HCT116 (cell line): ENCODE data around the gene RPL13. TPM values are rescaled to one million over a fixed set of nuclear protein-coding genes. Genes with fewer than 3 reads are reported as not detected.

Experiments used
- ATAC-seq: fragments of 200-7000 bp; cut with Tn5 transposase; 2 replicates; pipeline ENCODE4 v1.9.1; 2020; ENCODE audit warnings: mild to moderate bottlenecking, moderate library complexity
- BruUV-seq: library from RNA; stranded (reverse); fragments of 400-500 nt; replicated peaks from 2 replicates; lab custom pipeline; 2021; lab: Mats Ljungman, UMichigan
- CTCF ChIA-PET: fragments of 300-600 bp; sonication (Branson Sonifier 250); formaldehyde crosslinking; loops from one replicate; lab custom pipeline; 2021; ENCODE audit warnings: antibody characterized with exemption; lab: Charles Lee
- POLR2A ChIA-PET: fragments of 300-600, 350-600 bp; sonication (Branson Sonifier 250); formaldehyde crosslinking; loops from one replicate; lab custom pipeline; 2021; ENCODE audit warnings: antibody characterized with exemption; lab: Charles Lee
- RAD21 ChIA-PET, 2 experiments: fragments of 300-600 bp; sonication (Branson Sonifier 250); formaldehyde crosslinking; loops; one replicate each; lab custom pipeline; 2023; ENCODE audit warnings: low total read pairs in 2 of 2; ENCODE audit not compliant: uncharacterized antibody in 2 of 2, unreplicated experiment in 2 of 2, low non-redundant PET in 1 of 2; lab: Charles Lee
- DNase-seq: peaks from one replicate; pipeline ENCODE4 v3.0.0-alpha.2; 2010; ENCODE audit warnings: low read depth, low spot score
- H2AFZ ChIP-seq: fragments of 200-600 bp; shearing (Covaris generic), sonication (generic); 2 replicates; pipeline ENCODE4 v1.6.1; 2017; ENCODE audit warnings: low read depth, mixed run types, mixed read lengths, antibody characterized with exemption, low read length; ENCODE audit not compliant: poor library complexity, severe bottlenecking
- H3K27ac ChIP-seq: 2 replicates; pipeline ENCODE4 v1.5.1; 2012; ENCODE audit warnings: low read depth, low read length
- H3K27me3 ChIP-seq: fragments of 200-600 bp; sonication (generic); 2 replicates; pipeline ENCODE4 v1.6.1; 2016; ENCODE audit warnings: mixed run types, low read length, mixed read lengths; ENCODE audit not compliant: insufficient read depth
- H3K36me3 ChIP-seq, 2 experiments: fragments of 200-500 bp in 1 of 2; fragments of 200-600 bp in 1 of 2; sonication (Bioruptor generic) in 1 of 2; sonication (generic) in 1 of 2; 2 replicates each; pipeline versions ENCODE4 v1.5.1 to v1.6.1; 2014 to 2016; ENCODE audit warnings: low read length in 2 of 2, inconsistent platforms in 1 of 2, mixed read lengths in 1 of 2, mixed run types in 1 of 2; ENCODE audit not compliant: insufficient read depth in 2 of 2, control insufficient read depth in 1 of 2
- H3K4me1 ChIP-seq, 2 experiments: fragments of 200-600 bp in 1 of 2; sonication (generic) in 1 of 2; 2 replicates each; pipeline versions ENCODE4 v1.5.1 to v1.6.1; 2012 to 2017; ENCODE audit warnings: low read length in 2 of 2, inconsistent platforms in 1 of 2, mild to moderate bottlenecking in 1 of 2, mixed read lengths in 1 of 2, mixed run types in 1 of 2, moderate library complexity in 1 of 2; ENCODE audit not compliant: insufficient read depth in 2 of 2, control insufficient read depth in 1 of 2
- H3K4me2 ChIP-seq: fragments of 200-600 bp; sonication (generic); 2 replicates; pipeline ENCODE4 v1.6.1; 2017; ENCODE audit warnings: mixed run types, low read length, mixed read lengths
- H3K4me3 ChIP-seq, 2 experiments: fragments of 200-600 bp in 1 of 2; sonication (generic) in 1 of 2; replicated peaks in 1 of 2; 2 replicates each; pipeline ENCODE4 v1.5.1; 2011 to 2016; ENCODE audit warnings: low read length in 2 of 2, control low read depth in 1 of 2, low read depth in 1 of 2, mild to moderate bottlenecking in 1 of 2, mixed read lengths in 1 of 2, mixed run types in 1 of 2
- H3K79me2 ChIP-seq: fragments of 200-600 bp; sonication (generic); 2 replicates; pipeline ENCODE4 v1.6.1; 2017; ENCODE audit warnings: mild to moderate bottlenecking, mixed run types, low read length, moderate library complexity, mixed read lengths; ENCODE audit not compliant: insufficient read depth
- H3K9ac ChIP-seq: fragments of 200-600 bp; sonication (generic); 2 replicates; pipeline ENCODE4 v1.6.1; 2016; ENCODE audit warnings: low read length, mixed read lengths
- H3K9me2 ChIP-seq: fragments of 200-600 bp; sonication (generic), shearing (Covaris generic); 2 replicates; pipeline ENCODE4 v1.6.1; 2017; ENCODE audit warnings: mixed run types, mild to moderate bottlenecking, moderate library complexity; ENCODE audit not compliant: insufficient read depth
- H3K9me3 ChIP-seq, 2 experiments: fragments of 200-500 bp in 1 of 2; fragments of 200-600 bp in 1 of 2; sonication (Bioruptor generic) in 1 of 2; sonication (generic) in 1 of 2; 2 replicates each; pipeline ENCODE4 v1.6.1; 2014 to 2017; ENCODE audit warnings: low read length in 2 of 2, mixed read lengths in 2 of 2, inconsistent platforms in 1 of 2, low read depth in 1 of 2, mild to moderate bottlenecking in 1 of 2, mixed run types in 1 of 2, moderate library complexity in 1 of 2; ENCODE audit not compliant: control insufficient read depth in 1 of 2, insufficient read depth in 1 of 2
- H4K20me1 ChIP-seq: fragments of 200-600 bp; sonication (generic), shearing (Covaris generic); 2 replicates; pipeline ENCODE4 v1.6.1; 2017; ENCODE audit warnings: mixed run types, mild to moderate bottlenecking, moderate library complexity; ENCODE audit not compliant: insufficient read depth
- ELF1 ChIP-seq: IDR thresholded peaks from 2 replicates; pipeline ENCODE4 v1.6.1; 2012; ENCODE audit warnings: low read depth, borderline replicate concordance
- FOSL1 ChIP-seq: IDR thresholded peaks from 2 replicates; pipeline ENCODE4 v1.6.1; 2012; ENCODE audit warnings: low read depth
- JUND ChIP-seq: IDR thresholded peaks from 2 replicates; pipeline ENCODE4 v1.6.1; 2012
- POLR2A ChIP-seq: IDR thresholded peaks from 2 replicates; pipeline ENCODE4 v1.7.0; 2011; ENCODE audit warnings: borderline replicate concordance; ENCODE audit not compliant: insufficient read depth, insufficient read length; ENCODE audit errors: extremely low read depth
- POLR2AphosphoS5 ChIP-seq: IDR thresholded peaks from 2 replicates; pipeline ENCODE4 v1.6.1; 2011; ENCODE audit warnings: mild to moderate bottlenecking, low read depth, low read length, moderate library complexity
- SP1 ChIP-seq: IDR thresholded peaks from 2 replicates; pipeline ENCODE4 v1.6.1; 2012; ENCODE audit warnings: low read depth
- SRF ChIP-seq: IDR thresholded peaks from 2 replicates; pipeline ENCODE4 v1.6.1; 2012; ENCODE audit warnings: low read depth
- TCF7L2 ChIP-seq: IDR thresholded peaks from 2 replicates; pipeline ENCODE4 v1.7.0; 2011; ENCODE audit warnings: borderline replicate concordance, inconsistent platforms; ENCODE audit not compliant: insufficient read depth, insufficient read length; ENCODE audit errors: extremely low read depth
- ZFX ChIP-seq: fragments of 450-650 bp; IDR thresholded peaks from 2 replicates; pipeline ENCODE4 v1.6.1; 2017
- intact Hi-C: fragments of 100-400 bp; cut with micrococcal nuclease; formaldehyde crosslinking; loops from 2 replicates; pipeline ENCODE4 v1.10.0; 2022
- total RNA-seq: library from RNA; stranded (reverse); gene quantifications from one replicate; pipeline ENCODE4 v1.2.1, GENCODE V29; 2021; ENCODE audit not compliant: unreplicated experiment
- TF ChIP-seq, protein P1 (sequence below), 3 experiments: fragments of 200-600 bp in 1 of 3; sonication (generic) in 1 of 3; IDR thresholded peaks in 2 of 3; conservative IDR thresholded peaks in 1 of 3; 2 replicates each; pipeline ENCODE4 v1.5.1; 2012 to 2017; ENCODE audit warnings: low read depth in 2 of 3, low read length in 2 of 3, antibody characterized with exemption in 1 of 3, borderline replicate concordance in 1 of 3, control low read depth in 1 of 3, mild to moderate bottlenecking in 1 of 3, mixed read lengths in 1 of 3, mixed run types in 1 of 3, moderate library complexity in 1 of 3; ENCODE audit not compliant: insufficient read depth in 1 of 3

The RPL13 gene
- total RNA-seq, 1 experiment from 2014 or later, result 4,404 TPM

DNA sequence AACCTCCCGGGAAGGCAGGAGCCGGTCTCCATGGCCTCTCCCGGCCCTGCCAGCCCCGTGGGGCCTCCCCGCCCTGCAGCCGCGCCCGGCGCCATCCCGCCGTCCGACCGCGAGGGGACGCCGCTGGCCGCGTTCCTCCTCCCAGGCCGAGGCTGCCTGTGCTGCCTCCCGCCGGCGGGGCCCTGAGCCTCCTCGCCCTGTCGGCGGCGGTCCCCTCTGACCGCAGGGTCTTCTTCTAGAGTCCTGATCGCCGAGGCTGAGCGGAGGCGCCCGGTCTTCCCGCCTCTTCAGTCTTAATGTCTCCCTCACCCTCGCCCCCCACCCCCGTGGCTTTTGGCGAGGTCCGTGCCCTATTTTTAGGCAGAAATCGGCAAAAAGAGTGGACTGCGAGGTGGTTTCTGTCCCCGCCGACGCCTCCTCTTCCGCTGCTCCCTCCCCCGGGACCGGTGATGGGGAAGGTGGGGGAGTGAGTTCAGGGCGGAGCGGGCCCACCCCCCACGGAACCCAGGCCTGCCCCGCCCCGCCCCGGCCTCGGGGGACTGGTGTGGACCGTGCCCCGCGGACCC, 14.3 kb downstream of the RPL13 start (continued):
- TF ChIP-seq TCF7L2 (peak; percentile 34), SRF (no peak), ELF1 (no peak)

DNA sequence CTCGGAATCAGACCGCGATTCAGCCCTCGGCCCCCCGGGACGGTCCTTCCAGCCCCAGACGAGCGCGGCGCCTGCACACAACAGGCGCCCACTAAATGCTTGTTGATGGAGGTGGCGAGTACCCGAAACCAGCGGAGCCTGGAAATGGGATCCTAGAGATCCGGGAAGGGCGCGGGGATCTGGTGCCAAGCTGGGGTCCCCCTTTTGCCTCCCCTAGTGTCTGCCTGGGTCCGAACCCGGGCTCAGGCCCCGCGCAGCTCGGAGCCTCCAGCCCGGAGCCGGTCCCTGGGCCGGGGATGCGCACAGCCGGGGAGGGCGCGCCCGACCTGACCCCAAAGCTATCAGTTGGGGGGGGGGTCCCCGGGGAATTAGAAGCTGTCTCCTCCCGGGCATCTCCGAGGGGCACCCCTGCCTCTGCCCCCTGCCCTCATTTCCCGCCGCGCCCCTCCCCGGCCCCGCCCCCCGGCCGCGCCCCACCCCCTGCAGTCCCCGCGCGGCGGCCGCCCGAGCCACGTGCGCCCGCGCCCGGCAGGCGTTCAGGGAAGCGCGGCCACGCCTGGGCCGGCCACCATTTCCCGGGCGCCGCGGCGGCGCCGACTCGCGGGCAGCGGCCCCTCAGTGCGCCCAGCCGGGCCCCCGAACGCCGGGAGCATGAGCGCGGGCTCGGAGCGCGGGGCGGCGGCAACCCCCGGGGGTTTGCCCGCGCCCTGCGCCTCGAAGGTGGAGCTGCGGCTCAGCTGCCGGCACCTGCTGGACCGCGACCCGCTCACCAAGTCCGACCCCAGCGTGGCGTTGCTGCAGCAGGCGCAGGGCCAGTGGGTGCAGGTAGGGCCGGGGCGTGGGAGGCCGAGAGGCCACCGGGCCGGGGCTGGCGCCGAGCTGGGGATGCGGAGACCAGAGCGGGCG, 15.0 kb downstream of the RPL13 start, which contains the start of gene CPNE7:
CPNE7 (plus strand) TSS at position 512 of the 906 bp plus-strand sequence; CDS start at position 652, 140 bp downstream.
- H3K4me3 ChIP-seq, result peak within 1 kb of the TSS; percentile 71 to 97
- ChIA-PET CTCF (interaction anchor here (0.7 to 2.2 kb wide), 3 partner anchors 10 to 131 kb away, joined by 4 to 8 read pairs (median 5); no protein-coding TSS in a partner anchor), POLR2A (interaction anchor here (1.2 kb wide), 1 partner anchor 10 kb away, joined by 3 read pairs; no protein-coding TSS in a partner anchor), RAD21 (interaction anchor here in 1 of 2 experiments (1.3 kb wide), 1 partner anchor 66 kb away, joined by 3 read pairs; no protein-coding TSS in a partner anchor)
- ATAC-seq (peak; percentile 54), DNase-seq (no peak)
- no peaks in the 10 kb centered on the region for H4K20me1 ChIP-seq
- H3K27ac ChIP-seq, result peak within 1 kb of the TSS; percentile 99
- H2AFZ ChIP-seq, result no peak within 1 kb of the TSS
- peaks cover 0 to 4% of the 10 kb centered on the region in 2 experiments; a peak in 1 of 4 replicates for H3K9me3 ChIP-seq
- TF ChIP-seq ZFX, result peak; percentile 75; the same call in 1 of the 2 replicates
- TF ChIP-seq, protein P1, sequence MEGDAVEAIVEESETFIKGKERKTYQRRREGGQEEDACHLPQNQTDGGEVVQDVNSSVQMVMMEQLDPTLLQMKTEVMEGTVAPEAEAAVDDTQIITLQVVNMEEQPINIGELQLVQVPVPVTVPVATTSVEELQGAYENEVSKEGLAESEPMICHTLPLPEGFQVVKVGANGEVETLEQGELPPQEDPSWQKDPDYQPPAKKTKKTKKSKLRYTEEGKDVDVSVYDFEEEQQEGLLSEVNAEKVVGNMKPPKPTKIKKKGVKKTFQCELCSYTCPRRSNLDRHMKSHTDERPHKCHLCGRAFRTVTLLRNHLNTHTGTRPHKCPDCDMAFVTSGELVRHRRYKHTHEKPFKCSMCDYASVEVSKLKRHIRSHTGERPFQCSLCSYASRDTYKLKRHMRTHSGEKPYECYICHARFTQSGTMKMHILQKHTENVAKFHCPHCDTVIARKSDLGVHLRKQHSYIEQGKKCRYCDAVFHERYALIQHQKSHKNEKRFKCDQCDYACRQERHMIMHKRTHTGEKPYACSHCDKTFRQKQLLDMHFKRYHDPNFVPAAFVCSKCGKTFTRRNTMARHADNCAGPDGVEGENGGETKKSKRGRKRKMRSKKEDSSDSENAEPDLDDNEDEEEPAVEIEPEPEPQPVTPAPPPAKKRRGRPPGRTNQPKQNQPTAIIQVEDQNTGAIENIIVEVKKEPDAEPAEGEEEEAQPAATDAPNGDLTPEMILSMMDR (IDR thresholded peaks at IDR 0.05 in 2 of 3, conservative IDR thresholded peaks at IDR 0.05 in 1 of 3; ENCODE audit: borderline replicate concordance in 1 of 3, insufficient read depth in 1 of 3, low read depth in 2 of 3, low read length in 2 of 3), result no peak
- TF ChIP-seq FOSL1, result no peak
- no peak for TF ChIP-seq JUND
- TF ChIP-seq TCF7L2, result no peak
- peak; percentile 68 for TF ChIP-seq POLR2A
- TF ChIP-seq SP1, result no peak
- peak; percentile 49 for TF ChIP-seq POLR2AphosphoS5
- peaks cover 13 to 28% of the 10 kb centered on the region in 2 experiments; a peak in 3 of 4 replicates for H3K36me3 ChIP-seq
- peaks cover 36% of the 10 kb centered on the region for H3K79me2 ChIP-seq
- intact Hi-C loops, result loop anchor here (2.0 kb wide), 1 partner anchor 91 kb away; no protein-coding TSS in a partner anchor
- H3K27me3 ChIP-seq, result no peaks in the 10 kb centered on the region
- peak within 1 kb of the TSS; percentile 99 for H3K9ac ChIP-seq
- peak within 1 kb of the TSS; percentile 99 for H3K4me2 ChIP-seq
- peaks cover 14 to 32% of the 10 kb centered on the region in 2 experiments for H3K4me1 ChIP-seq
- H3K9me2 ChIP-seq, result no peaks in the 10 kb centered on the region
- no TSS peak for BruUV-seq
